Left colon (tissue), 2 donors: ENCODE measurements around the gene PTBP1. TPM values are rescaled to one million over a fixed set of nuclear protein-coding genes. Genes with fewer than 3 reads are reported as not detected.
A peak's percentile ranks its signal among the peaks of the same experiment; 100 is the strongest.

Experiments
- ATAC-seq: fragments of 200-7000 bp; cut with Tn5 transposase; one replicate; pipeline ENCODE4 v1.9.1; 2020; ENCODE audit warnings: mild to moderate bottlenecking, moderate library complexity
- DNase-seq, 2 donors: peaks; one replicate each; pipeline ENCODE4 v3.0.0-alpha.2; 2020
- intact Hi-C, 2 donors: fragments of 100-400 bp; cut with DNase I in 1 of 2; cut with micrococcal nuclease in 1 of 2; formaldehyde crosslinking; loops; one replicate each; pipeline versions ENCODE4 v1.11.2 to v1.14.0; 2022; cut with DNase I, micrococcal nuclease
- microRNA-seq, 2 donors: library from miRNA; unstranded; fragments of <30 nt; microRNA quantifications; one replicate each; pipeline versions ENCODE4 v1.1.0 to v1.2.0, GENCODE V29; 2020
- total RNA-seq, 2 donors: library from RNA; stranded (reverse); fragmentation: NEBNext Ultra II Directional; extraction: Animal tissue kit (Norgen Biotek cat#: 25700); gene quantifications; one replicate each; pipeline ENCODE4 v1.2.1, GENCODE V29; 2021
- donor health status: DM: no; HTN: no; CAD: no.
- donor health status: DM: yes; HTN: yes; CAD: no.

PTBP1 gene
- total RNA-seq, 2 donors from 2014 or later, result 253 to 306 TPM

- ATAC-seq (peak; percentile 9), DNase-seq (peak; percentile 50 to 63)
- intact Hi-C loops, result no loop called here
These were observed 61.9 kb downstream of the PTBP1 start, which contains the start of gene CFD for GRCh38 chr19:858868-859843. CFD (plus strand) TSS chr19:859664; CDS start chr19:859690, 26 bp downstream.

GRCh38 chr19:861141-861755 lies 64.0 kb downstream of the PTBP1 start:
- intact Hi-C loops, result loop anchor here in 1 of 2 donors (5.0 kb wide), 1 partner anchor 56 kb away; the partner anchor contains the start of gene KISS1R
- no peak for DNase-seq

More at GRCh38 chr19:861141-861755, 64.0 kb downstream of the PTBP1 start:
- no peak for ATAC-seq

Small RNAs within 50 kb of the gene (microRNA-seq; reads per million reads assigned to microRNA genes)
- gene MIR3187, result 5.3 to 13.6 reads per million in 2 donors
- 0 to 8.2 reads per million in 2 donors for gene MIR4745

Other genes starting within 250 kb of the PTBP1 start
- gene BSG, start 224.9 kb upstream of the PTBP1 start, total RNA-seq, result 1,000 to 10,000 TPM in 1 of 2 donors, 100 to 1,000 TPM in 1; 751 to 1,370 TPM
- gene HCN2, start 207.6 kb upstream of the PTBP1 start, total RNA-seq, result under 1 TPM; 0.15 to 0.39 TPM
- gene POLRMT, start 163.9 kb upstream of the PTBP1 start, total RNA-seq, result 10 to 100 TPM; 52.7 to 64.6 TPM
- gene FGF22, start 157.6 kb upstream of the PTBP1 start, total RNA-seq, result not detected
- gene RNF126, start 134.2 kb upstream of the PTBP1 start, total RNA-seq, result 10 to 100 TPM; 60.1 to 73.1 TPM
- gene FSTL3, start 121.1 kb upstream of the PTBP1 start, total RNA-seq, result 1 to 10 TPM; 4.9 to 8.7 TPM
- not detected for gene PRSS57, start 102.0 kb upstream of the PTBP1 start, total RNA-seq
- gene PALM, start 88.5 kb upstream of the PTBP1 start, total RNA-seq, result 10 to 100 TPM in 1 of 2 donors, 1 to 10 TPM in 1; 8.7 to 11.9 TPM
- gene MISP, start 46.3 kb upstream of the PTBP1 start, total RNA-seq, result 100 to 1,000 TPM; 414 to 461 TPM
- gene PLPPR3, start 24.5 kb downstream of the PTBP1 start, total RNA-seq, result not detected
- gene AZU1, start 30.4 kb downstream of the PTBP1 start, total RNA-seq, result not detected
- gene PRTN3, start 43.5 kb downstream of the PTBP1 start, total RNA-seq, result not detected
- under 1 TPM in 1 of 2 donors, not detected in 1; 0.81 TPM for gene ELANE, start 54.9 kb downstream of the PTBP1 start, total RNA-seq
- 100 to 1,000 TPM in 1 of 2 donors, 10 to 100 TPM in 1; 57.0 to 136 TPM for gene CFD, start 62.2 kb downstream of the PTBP1 start, total RNA-seq
- gene MED16, start 95.7 kb downstream of the PTBP1 start, total RNA-seq, result 10 to 100 TPM; 63.1 to 70.6 TPM
- not detected for gene RNU6-9, start 96.0 kb downstream of the PTBP1 start, total RNA-seq
- gene R3HDM4, start 115.8 kb downstream of the PTBP1 start, total RNA-seq, result 10 to 100 TPM; 54.6 to 66.4 TPM
- not detected for gene KISS1R, start 119.9 kb downstream of the PTBP1 start, total RNA-seq
- gene ARID3A, start 128.6 kb downstream of the PTBP1 start, total RNA-seq, result 10 to 100 TPM; 10.7 to 11.6 TPM
- gene WDR18, start 186.9 kb downstream of the PTBP1 start, total RNA-seq, result 10 to 100 TPM; 21.5 to 28.1 TPM
- not detected for gene GRIN3B, start 203.0 kb downstream of the PTBP1 start, total RNA-seq
- 100 to 1,000 TPM; 185 to 224 TPM for gene TMEM259, start 223.7 kb downstream of the PTBP1 start, total RNA-seq
- not detected for gene RNU6-2, start 224.1 kb downstream of the PTBP1 start, total RNA-seq
- gene CNN2, start 229.2 kb downstream of the PTBP1 start, total RNA-seq, result 100 to 1,000 TPM in 1 of 2 donors, 10 to 100 TPM in 1; 76.6 to 106 TPM
- gene ABCA7, start 242.7 kb downstream of the PTBP1 start, total RNA-seq, result 10 to 100 TPM; 23.3 to 35.1 TPM